GM23338 (cell line): ENCODE data around the gene CHCHD10. TPM values are rescaled to one million over a fixed set of nuclear protein-coding genes. Genes with fewer than 3 reads are reported as not detected.

Experiments
- ATAC-seq: fragments of 200-7000 bp; cut with Tn5 transposase; 3 replicates; pipeline ENCODE4 v1.9.1; 2020
- DNase-seq: peaks from one replicate; pipeline ENCODE4 v3.0.0-alpha.2; 2015; ENCODE audit warnings: low spot score
- H2AFZ ChIP-seq: fragments of 200-600 bp; sonication (generic); 2 replicates; pipeline ENCODE4 v1.8.0; 2016; ENCODE audit warnings: antibody characterized with exemption, mild to moderate bottlenecking, moderate library complexity
- H3F3A ChIP-seq: fragments of 200-600 bp; sonication (generic); replicated peaks from 2 replicates; pipeline ENCODE4 v1.8.0; 2017; ENCODE audit warnings: antibody characterized with exemption, mixed run types, low read depth
- H3K27ac ChIP-seq: fragments of 200-600 bp; sonication (generic); 2 replicates; pipeline ENCODE4 v1.6.1; 2016; ENCODE audit warnings: low read depth
- H3K27me3 ChIP-seq: fragments of 200-600 bp; sonication (generic); 2 replicates; pipeline ENCODE4 v1.8.0; 2016; ENCODE audit warnings: mild to moderate bottlenecking, mixed run types, moderate library complexity; ENCODE audit not compliant: insufficient read depth
- H3K36me3 ChIP-seq: fragments of 200-600 bp; sonication (generic); 2 replicates; pipeline ENCODE4 v1.8.0; 2016; ENCODE audit warnings: mild to moderate bottlenecking; ENCODE audit not compliant: insufficient read depth
- H3K4me1 ChIP-seq: fragments of 200-600 bp; sonication (generic); 2 replicates; pipeline ENCODE4 v1.8.0; 2016; ENCODE audit warnings: mild to moderate bottlenecking, moderate library complexity; ENCODE audit not compliant: insufficient read depth
- H3K4me2 ChIP-seq: fragments of 200-600 bp; sonication (generic); 2 replicates; pipeline ENCODE4 v1.7.1; 2017; ENCODE audit warnings: mixed run types
- H3K4me3 ChIP-seq: fragments of 200-600 bp; sonication (generic); 2 replicates; pipeline ENCODE4 v1.6.1; 2016; ENCODE audit warnings: mixed run types
- H3K79me2 ChIP-seq: fragments of 200-600 bp; sonication (generic); replicated peaks from 2 replicates; pipeline ENCODE4 v1.8.0; 2017; ENCODE audit warnings: mild to moderate bottlenecking; ENCODE audit not compliant: insufficient read depth
- H3K9me2 ChIP-seq: fragments of 200-600 bp; sonication (generic); 2 replicates; pipeline ENCODE4 v1.8.0; 2017; ENCODE audit not compliant: insufficient read depth
- H4K20me1 ChIP-seq: fragments of 200-600 bp; sonication (generic); replicated peaks from 2 replicates; pipeline ENCODE4 v1.8.0; 2017; ENCODE audit warnings: mild to moderate bottlenecking; ENCODE audit not compliant: insufficient read depth
- H3K27ac Mint-ChIP-seq: 2 replicates; pipeline ENCODE4 v1.8.0; 2020; ENCODE audit warnings: inconsistent platforms, mild to moderate bottlenecking, moderate library complexity, mixed read lengths
- H3K27me3 Mint-ChIP-seq: 3 replicates; pipeline ENCODE4 v1.8.0; 2022; ENCODE audit warnings: low read depth, mild to moderate bottlenecking, moderate library complexity, mixed read lengths, inconsistent platforms; ENCODE audit not compliant: insufficient read depth, poor library complexity
- H3K36me3 Mint-ChIP-seq: 3 replicates; pipeline ENCODE4 v1.8.0; 2021; ENCODE audit warnings: low read depth, mild to moderate bottlenecking, inconsistent platforms, moderate library complexity, mixed read lengths
- H3K4me1 Mint-ChIP-seq: 3 replicates; pipeline ENCODE4 v1.8.0; 2020; ENCODE audit warnings: mild to moderate bottlenecking, inconsistent platforms, mixed read lengths
- H3K4me3 Mint-ChIP-seq: 3 replicates; pipeline ENCODE4 v1.8.0; 2021; ENCODE audit warnings: moderate library complexity, mild to moderate bottlenecking, inconsistent platforms, mixed read lengths
- H3K9me3 Mint-ChIP-seq: 3 replicates; pipeline ENCODE4 v1.8.0; 2020; ENCODE audit warnings: moderate library complexity, mild to moderate bottlenecking, inconsistent platforms, mixed read lengths
- CREB1 ChIP-seq: fragments of 250-450 bp; sonication (Bioruptor Pico); IDR thresholded peaks from 2 replicates; pipeline ENCODE4 v1.5.0; 2020; ENCODE audit warnings: low read depth, mild to moderate bottlenecking, moderate library complexity
- EZH2 ChIP-seq: fragments of 200-600 bp; sonication (generic); IDR thresholded peaks from one replicate; pipeline ENCODE4 v1.8.0; 2017; ENCODE audit warnings: antibody characterized with exemption, mild to moderate bottlenecking, low read depth; ENCODE audit not compliant: unreplicated experiment
- EZH2phosphoT487 ChIP-seq: fragments of 200-600 bp; sonication (generic); IDR thresholded peaks from one replicate; pipeline ENCODE4 v1.8.1; 2018; ENCODE audit warnings: antibody characterized with exemption; ENCODE audit not compliant: unreplicated experiment
- JUNB ChIP-seq: IDR thresholded peaks from one replicate; pipeline ENCODE4 v1.6.1; 2016; ENCODE audit warnings: antibody characterized with exemption; ENCODE audit not compliant: unreplicated experiment
- NANOG ChIP-seq: IDR thresholded peaks from 2 replicates; pipeline ENCODE4 v1.6.1; 2016; ENCODE audit warnings: antibody characterized with exemption, borderline replicate concordance
- POLR2AphosphoS5 ChIP-seq: IDR thresholded peaks from 2 replicates; pipeline ENCODE4 v1.6.1; 2016; ENCODE audit warnings: antibody characterized with exemption, low read depth
- STAT1 ChIP-seq: IDR thresholded peaks from one replicate; pipeline ENCODE4 v1.6.1; 2016; ENCODE audit warnings: antibody characterized with exemption; ENCODE audit not compliant: unreplicated experiment
- ZNF331 ChIP-seq: fragments of 250-450 bp; sonication (Bioruptor Pico); IDR thresholded peaks from 2 replicates; pipeline ENCODE4 v1.5.0; 2020; ENCODE audit warnings: low read depth, mild to moderate bottlenecking, moderate library complexity
- polyA plus RNA-seq: library from polyadenylated mRNA; unstranded; fragments of >200 nt; fragmentation: Nextera tagmentation; extraction: Ambion mirVana; gene quantifications from 2 replicates; pipeline ENCODE4 v1.2.1, GENCODE V29; 2016
- total RNA-seq: library from RNA; depleted of rRNA; stranded (reverse); fragments of >200 nt; shearing (Covaris generic); gene quantifications from 2 replicates; pipeline ENCODE4 v1.2.3, GENCODE V29; 2014
- TF ChIP-seq, protein P1 (sequence below): fragments of 250-450 bp; sonication (Bioruptor Pico); IDR thresholded peaks from 2 replicates; pipeline ENCODE4 v1.5.0; 2020; ENCODE audit warnings: mild to moderate bottlenecking, moderate library complexity
- TF ChIP-seq, protein P2 (sequence below): IDR thresholded peaks from one replicate; pipeline ENCODE4 v1.6.1; 2018; ENCODE audit warnings: antibody characterized with exemption; ENCODE audit not compliant: unreplicated experiment
- TF ChIP-seq, protein P3 (sequence below), 2 experiments: fragments of 200-600 bp in 1 of 2; sonication (generic) in 1 of 2; conservative IDR thresholded peaks; 2 replicates each; pipeline versions ENCODE4 v1.5.1 to v1.6.1; 2016 to 2017; ENCODE audit warnings: antibody characterized with exemption in 2 of 2, low read depth in 2 of 2, mild to moderate bottlenecking in 2 of 2, moderate library complexity in 1 of 2

Gene CHCHD10
- total and polyA plus RNA-seq, 2 experiments from 2014 or later, result 11.4 to 101 TPM

DNA sequence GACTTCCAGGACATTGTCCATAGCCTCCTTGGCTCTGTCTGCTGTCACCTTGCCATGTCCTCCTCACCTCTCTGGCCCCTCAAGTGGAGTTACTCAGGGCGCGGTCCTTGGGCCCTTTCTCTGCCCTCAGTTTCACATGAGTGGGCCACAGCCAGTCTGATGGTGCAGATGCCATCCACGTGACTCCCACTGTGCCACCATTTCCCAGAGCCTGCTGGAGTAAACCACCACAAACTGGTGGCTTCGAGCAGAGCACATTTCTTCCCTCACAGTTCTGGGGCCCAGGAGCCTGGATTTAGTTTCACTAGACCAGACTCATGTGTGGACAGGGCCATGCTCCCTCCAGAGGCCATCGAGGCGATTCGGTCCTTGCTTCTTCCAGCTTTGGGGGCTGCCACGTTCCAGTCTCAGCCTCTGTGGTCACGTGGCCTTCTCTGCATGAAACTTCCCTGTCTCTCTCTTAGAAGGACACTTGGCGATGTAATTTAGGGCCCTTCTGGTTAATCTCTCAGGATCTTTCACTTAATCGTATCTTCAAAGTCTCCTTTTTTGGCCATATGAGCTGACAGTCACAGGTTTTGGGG, 33.6 kb upstream of the CHCHD10 start (continued):
- TF ChIP-seq, protein P1, sequence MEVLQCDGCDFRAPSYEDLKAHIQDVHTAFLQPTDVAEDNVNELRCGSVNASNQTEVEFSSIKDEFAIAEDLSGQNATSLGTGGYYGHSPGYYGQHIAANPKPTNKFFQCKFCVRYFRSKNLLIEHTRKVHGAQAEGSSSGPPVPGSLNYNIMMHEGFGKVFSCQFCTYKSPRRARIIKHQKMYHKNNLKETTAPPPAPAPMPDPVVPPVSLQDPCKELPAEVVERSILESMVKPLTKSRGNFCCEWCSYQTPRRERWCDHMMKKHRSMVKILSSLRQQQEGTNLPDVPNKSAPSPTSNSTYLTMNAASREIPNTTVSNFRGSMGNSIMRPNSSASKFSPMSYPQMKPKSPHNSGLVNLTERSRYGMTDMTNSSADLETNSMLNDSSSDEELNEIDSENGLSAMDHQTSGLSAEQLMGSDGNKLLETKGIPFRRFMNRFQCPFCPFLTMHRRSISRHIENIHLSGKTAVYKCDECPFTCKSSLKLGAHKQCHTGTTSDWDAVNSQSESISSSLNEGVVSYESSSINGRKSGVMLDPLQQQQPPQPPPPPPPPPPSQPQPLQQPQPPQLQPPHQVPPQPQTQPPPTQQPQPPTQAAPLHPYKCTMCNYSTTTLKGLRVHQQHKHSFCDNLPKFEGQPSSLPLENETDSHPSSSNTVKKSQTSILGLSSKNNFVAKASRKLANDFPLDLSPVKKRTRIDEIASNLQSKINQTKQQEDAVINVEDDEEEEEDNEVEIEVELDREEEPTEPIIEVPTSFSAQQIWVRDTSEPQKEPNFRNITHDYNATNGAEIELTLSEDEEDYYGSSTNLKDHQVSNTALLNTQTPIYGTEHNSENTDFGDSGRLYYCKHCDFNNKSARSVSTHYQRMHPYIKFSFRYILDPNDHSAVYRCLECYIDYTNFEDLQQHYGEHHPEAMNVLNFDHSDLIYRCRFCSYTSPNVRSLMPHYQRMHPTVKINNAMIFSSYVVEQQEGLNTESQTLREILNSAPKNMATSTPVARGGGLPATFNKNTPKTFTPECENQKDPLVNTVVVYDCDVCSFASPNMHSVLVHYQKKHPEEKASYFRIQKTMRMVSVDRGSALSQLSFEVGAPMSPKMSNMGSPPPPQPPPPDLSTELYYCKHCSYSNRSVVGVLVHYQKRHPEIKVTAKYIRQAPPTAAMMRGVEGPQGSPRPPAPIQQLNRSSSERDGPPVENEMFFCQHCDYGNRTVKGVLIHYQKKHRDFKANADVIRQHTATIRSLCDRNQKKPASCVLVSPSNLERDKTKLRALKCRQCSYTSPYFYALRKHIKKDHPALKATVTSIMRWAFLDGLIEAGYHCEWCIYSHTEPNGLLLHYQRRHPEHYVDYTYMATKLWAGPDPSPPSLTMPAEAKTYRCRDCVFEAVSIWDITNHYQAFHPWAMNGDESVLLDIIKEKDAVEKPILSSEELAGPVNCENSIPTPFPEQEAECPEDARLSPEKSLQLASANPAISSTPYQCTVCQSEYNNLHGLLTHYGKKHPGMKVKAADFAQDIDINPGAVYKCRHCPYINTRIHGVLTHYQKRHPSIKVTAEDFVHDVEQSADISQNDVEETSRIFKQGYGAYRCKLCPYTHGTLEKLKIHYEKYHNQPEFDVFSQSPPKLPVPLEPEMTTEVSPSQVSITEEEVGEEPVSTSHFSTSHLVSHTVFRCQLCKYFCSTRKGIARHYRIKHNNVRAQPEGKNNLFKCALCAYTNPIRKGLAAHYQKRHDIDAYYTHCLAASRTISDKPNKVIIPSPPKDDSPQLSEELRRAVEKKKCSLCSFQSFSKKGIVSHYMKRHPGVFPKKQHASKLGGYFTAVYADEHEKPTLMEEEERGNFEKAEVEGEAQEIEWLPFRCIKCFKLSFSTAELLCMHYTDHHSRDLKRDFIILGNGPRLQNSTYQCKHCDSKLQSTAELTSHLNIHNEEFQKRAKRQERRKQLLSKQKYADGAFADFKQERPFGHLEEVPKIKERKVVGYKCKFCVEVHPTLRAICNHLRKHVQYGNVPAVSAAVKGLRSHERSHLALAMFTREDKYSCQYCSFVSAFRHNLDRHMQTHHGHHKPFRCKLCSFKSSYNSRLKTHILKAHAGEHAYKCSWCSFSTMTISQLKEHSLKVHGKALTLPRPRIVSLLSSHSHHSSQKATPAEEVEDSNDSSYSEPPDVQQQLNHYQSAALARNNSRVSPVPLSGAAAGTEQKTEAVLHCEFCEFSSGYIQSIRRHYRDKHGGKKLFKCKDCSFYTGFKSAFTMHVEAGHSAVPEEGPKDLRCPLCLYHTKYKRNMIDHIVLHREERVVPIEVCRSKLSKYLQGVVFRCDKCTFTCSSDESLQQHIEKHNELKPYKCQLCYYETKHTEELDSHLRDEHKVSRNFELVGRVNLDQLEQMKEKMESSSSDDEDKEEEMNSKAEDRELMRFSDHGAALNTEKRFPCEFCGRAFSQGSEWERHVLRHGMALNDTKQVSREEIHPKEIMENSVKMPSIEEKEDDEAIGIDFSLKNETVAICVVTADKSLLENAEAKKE (CRISPR knock-in tag), result no peak
- TF ChIP-seq ZNF331 (CRISPR knock-in tag), result no peak

DNA sequence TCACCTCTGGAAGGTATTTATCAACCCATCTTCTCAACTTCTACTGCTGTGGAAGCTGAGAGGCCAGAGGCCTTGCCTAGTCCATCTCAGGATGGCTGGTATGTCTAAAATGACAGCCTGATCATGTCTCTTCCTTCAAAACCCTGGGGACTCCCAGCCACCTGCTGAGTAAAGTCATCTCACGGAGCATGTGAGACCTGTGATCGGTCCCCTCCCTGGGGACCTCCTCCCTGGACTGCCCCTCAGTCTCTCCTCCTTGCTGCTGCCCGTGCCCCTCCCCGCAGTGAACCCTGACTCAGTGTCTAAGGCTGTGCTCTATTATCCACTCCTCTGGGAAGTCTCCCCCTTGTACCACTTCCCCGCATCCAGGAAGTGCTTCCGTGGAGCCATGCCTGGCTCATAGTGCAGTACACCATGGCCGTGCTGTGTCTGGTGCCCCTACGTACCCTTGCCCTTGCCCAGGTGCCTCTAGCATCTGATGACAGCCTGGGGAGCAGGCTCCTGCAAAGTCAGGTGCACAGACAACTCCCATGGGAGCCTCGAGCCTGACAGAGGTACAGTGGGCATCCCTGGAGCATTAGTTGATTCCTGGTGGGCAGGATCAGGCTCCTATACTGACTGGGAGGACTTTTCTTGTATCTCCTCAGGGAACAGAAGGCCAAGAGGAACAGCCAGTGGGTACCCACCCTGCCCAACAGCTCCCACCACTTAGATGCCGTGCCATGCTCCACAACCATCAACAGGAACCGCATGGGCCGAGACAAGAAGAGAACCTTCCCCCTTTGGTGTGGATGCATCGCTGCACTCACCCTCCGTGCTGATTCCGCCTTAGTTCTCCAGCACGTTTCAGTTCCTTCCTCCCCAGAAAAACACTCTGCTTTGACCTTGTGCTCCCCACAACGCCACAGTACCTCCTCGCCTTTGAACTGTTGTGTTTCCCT, 32.8 kb upstream of the CHCHD10 start:
- no peaks in the 10 kb centered on the region for H3K27me3 Mint-ChIP-seq
- peaks cover 4% of the 10 kb centered on the region; the same call in 1 of the 2 replicates for H3F3A ChIP-seq
- H3K4me1 ChIP-seq, result no peaks in the 10 kb centered on the region
- ATAC-seq (no peak), DNase-seq (no peak)
- H3K9me3 Mint-ChIP-seq, result no peaks in the 10 kb centered on the region; the same call in 2 of the 3 replicates
- no peaks in the 10 kb centered on the region for H3K79me2 ChIP-seq
- no peaks in the 10 kb centered on the region; the same call in 1 of the 2 replicates for H4K20me1 ChIP-seq
- H3K27ac Mint-ChIP-seq, result peak overlapping the region; percentile 86; the same call in 1 of the 2 replicates
- H3K4me1 Mint-ChIP-seq, result peaks cover 3% of the 10 kb centered on the region; the same call in 1 of the 3 replicates
- H3K4me2 ChIP-seq, result no peak overlapping the region
- no peaks in the 10 kb centered on the region for H3K9me2 ChIP-seq
- no peak overlapping the region for H2AFZ ChIP-seq
- H3K4me3 ChIP-seq, result no peak overlapping the region
- H3K27ac ChIP-seq, result no peak overlapping the region
- H3K36me3 ChIP-seq, result peaks cover 40% of the 10 kb centered on the region
- H3K36me3 Mint-ChIP-seq, result peaks cover 90% of the 10 kb centered on the region
- H3K27me3 ChIP-seq, result no peaks in the 10 kb centered on the region
- H3K4me3 Mint-ChIP-seq, result no peak overlapping the region
- no peak for TF ChIP-seq ZNF331 (CRISPR knock-in tag)
- no peak for TF ChIP-seq STAT1
- no peak for TF ChIP-seq EZH2
- TF ChIP-seq, protein P2, sequence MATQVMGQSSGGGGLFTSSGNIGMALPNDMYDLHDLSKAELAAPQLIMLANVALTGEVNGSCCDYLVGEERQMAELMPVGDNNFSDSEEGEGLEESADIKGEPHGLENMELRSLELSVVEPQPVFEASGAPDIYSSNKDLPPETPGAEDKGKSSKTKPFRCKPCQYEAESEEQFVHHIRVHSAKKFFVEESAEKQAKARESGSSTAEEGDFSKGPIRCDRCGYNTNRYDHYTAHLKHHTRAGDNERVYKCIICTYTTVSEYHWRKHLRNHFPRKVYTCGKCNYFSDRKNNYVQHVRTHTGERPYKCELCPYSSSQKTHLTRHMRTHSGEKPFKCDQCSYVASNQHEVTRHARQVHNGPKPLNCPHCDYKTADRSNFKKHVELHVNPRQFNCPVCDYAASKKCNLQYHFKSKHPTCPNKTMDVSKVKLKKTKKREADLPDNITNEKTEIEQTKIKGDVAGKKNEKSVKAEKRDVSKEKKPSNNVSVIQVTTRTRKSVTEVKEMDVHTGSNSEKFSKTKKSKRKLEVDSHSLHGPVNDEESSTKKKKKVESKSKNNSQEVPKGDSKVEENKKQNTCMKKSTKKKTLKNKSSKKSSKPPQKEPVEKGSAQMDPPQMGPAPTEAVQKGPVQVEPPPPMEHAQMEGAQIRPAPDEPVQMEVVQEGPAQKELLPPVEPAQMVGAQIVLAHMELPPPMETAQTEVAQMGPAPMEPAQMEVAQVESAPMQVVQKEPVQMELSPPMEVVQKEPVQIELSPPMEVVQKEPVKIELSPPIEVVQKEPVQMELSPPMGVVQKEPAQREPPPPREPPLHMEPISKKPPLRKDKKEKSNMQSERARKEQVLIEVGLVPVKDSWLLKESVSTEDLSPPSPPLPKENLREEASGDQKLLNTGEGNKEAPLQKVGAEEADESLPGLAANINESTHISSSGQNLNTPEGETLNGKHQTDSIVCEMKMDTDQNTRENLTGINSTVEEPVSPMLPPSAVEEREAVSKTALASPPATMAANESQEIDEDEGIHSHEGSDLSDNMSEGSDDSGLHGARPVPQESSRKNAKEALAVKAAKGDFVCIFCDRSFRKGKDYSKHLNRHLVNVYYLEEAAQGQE, result no peak
- TF ChIP-seq, protein P3, sequence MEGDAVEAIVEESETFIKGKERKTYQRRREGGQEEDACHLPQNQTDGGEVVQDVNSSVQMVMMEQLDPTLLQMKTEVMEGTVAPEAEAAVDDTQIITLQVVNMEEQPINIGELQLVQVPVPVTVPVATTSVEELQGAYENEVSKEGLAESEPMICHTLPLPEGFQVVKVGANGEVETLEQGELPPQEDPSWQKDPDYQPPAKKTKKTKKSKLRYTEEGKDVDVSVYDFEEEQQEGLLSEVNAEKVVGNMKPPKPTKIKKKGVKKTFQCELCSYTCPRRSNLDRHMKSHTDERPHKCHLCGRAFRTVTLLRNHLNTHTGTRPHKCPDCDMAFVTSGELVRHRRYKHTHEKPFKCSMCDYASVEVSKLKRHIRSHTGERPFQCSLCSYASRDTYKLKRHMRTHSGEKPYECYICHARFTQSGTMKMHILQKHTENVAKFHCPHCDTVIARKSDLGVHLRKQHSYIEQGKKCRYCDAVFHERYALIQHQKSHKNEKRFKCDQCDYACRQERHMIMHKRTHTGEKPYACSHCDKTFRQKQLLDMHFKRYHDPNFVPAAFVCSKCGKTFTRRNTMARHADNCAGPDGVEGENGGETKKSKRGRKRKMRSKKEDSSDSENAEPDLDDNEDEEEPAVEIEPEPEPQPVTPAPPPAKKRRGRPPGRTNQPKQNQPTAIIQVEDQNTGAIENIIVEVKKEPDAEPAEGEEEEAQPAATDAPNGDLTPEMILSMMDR (conservative IDR thresholded peaks at IDR 0.05; ENCODE audit: low read depth in 2 of 2), result no peak
- TF ChIP-seq JUNB, result no peak
- TF ChIP-seq CREB1 (CRISPR knock-in tag), result no peak
- TF ChIP-seq POLR2AphosphoS5, result no peak
- TF ChIP-seq NANOG, result no peak
- no peak for TF ChIP-seq EZH2phosphoT487
